HepG2 (cell line): Measurements from ENCODE around the gene MSANTD2. TPM values are rescaled to one million over a fixed set of nuclear protein-coding genes. Genes with fewer than 3 reads are reported as not detected.

Experiments
- ATAC-seq: fragments of 200-7000 bp; cut with Tn5 transposase; 3 replicates; pipeline ENCODE4 v1.9.1; 2020; ENCODE audit warnings: mild to moderate bottlenecking, moderate library complexity
- BruUV-seq: library from RNA; stranded (reverse); fragments of 400-500 nt; replicated peaks from 2 replicates; lab custom pipeline; 2021; lab: Mats Ljungman, UMichigan
- CTCF ChIA-PET: fragments of 300-600 bp; formaldehyde crosslinking; extraction: SDS; loops from one replicate; lab custom pipeline; 2021; ENCODE audit warnings: low total read pairs, inconsistent platforms, low intra/inter-chr PET ratio; lab: Yijun Ruan, JAX
- POLR2A ChIA-PET: fragments of 350-600 bp; sonication (Branson Sonifier 250); formaldehyde crosslinking; loops from one replicate; lab custom pipeline; 2020; ENCODE audit warnings: antibody characterized with exemption, inconsistent platforms; lab: Yijun Ruan, JAX
- DNase-seq: peaks from one replicate; pipeline ENCODE4 v3.0.0-alpha.2; 2015; ENCODE audit warnings: low spot score
- FAIRE-seq: peaks from 3 replicates; lab custom pipeline; 2011; peaks lifted over from hg19 to GRCh38; lab: Jason Lieb, UNC
- H2AFZ ChIP-seq: one replicate; pipeline ENCODE4 v1.6.1; 2011; ENCODE audit warnings: low read length, inconsistent platforms
- H3K27ac ChIP-seq: fragments of 300-600 bp; 3 replicates; pipeline ENCODE4 v1.8.0; 2011; ENCODE audit warnings: mixed run types, mild to moderate bottlenecking, mixed read lengths, low read length, inconsistent platforms; ENCODE audit not compliant: insufficient read depth; ENCODE audit errors: extremely low read length
- H3K27me3 ChIP-seq, 2 experiments: fragments of 200-600 bp in 1 of 2; 2 replicates in 1 of 2; 3 replicates in 1 of 2; pipeline versions ENCODE4 v1.6.0 to v1.8.0; 2011; ENCODE audit warnings: low read length in 2 of 2, mild to moderate bottlenecking in 2 of 2, moderate library complexity in 2 of 2, inconsistent platforms in 1 of 2; ENCODE audit not compliant: insufficient read depth in 2 of 2, control insufficient read depth in 1 of 2
- H3K36me3 ChIP-seq, 2 experiments: fragments of 200-600 bp in 1 of 2; replicated peaks in 1 of 2; 2 replicates in 1 of 2; 3 replicates in 1 of 2; pipeline versions ENCODE4 v1.5.1 to v1.8.0; 2011; ENCODE audit warnings: low read length in 2 of 2, inconsistent platforms in 1 of 2; ENCODE audit not compliant: insufficient read depth in 2 of 2, control insufficient read depth in 1 of 2
- H3K4me1 ChIP-seq: 2 replicates; pipeline ENCODE4 v1.5.1; 2012; ENCODE audit warnings: low read length, inconsistent platforms; ENCODE audit not compliant: insufficient read depth
- H3K4me2 ChIP-seq: 2 replicates; pipeline ENCODE4 v1.6.0; 2011; ENCODE audit warnings: low read depth, low read length, inconsistent platforms
- H3K4me3 ChIP-seq, 3 experiments: fragments of 200-600 bp in 1 of 3; sonication (generic), shearing (Covaris generic) in 1 of 3; replicated peaks in 1 of 3; 2 replicates each; pipeline ENCODE4 v1.5.1; 2011 to 2016; ENCODE audit warnings: low read length in 3 of 3, inconsistent platforms in 2 of 3, low read depth in 2 of 3, mild to moderate bottlenecking in 2 of 3, control low read depth in 1 of 3, mixed read lengths in 1 of 3; ENCODE audit not compliant: insufficient read depth in 1 of 3
- H3K79me2 ChIP-seq: one replicate; pipeline ENCODE4 v1.6.1; 2011; ENCODE audit warnings: low read length, inconsistent platforms; ENCODE audit not compliant: insufficient read depth
- H3K9ac ChIP-seq: 2 replicates; pipeline ENCODE4 v1.6.0; 2011; ENCODE audit warnings: mild to moderate bottlenecking, low read depth, low read length, inconsistent platforms; ENCODE audit not compliant: insufficient read depth
- H3K9me3 ChIP-seq: 2 replicates; pipeline ENCODE4 v1.5.1; 2012; ENCODE audit warnings: mild to moderate bottlenecking, low read length
- H4K20me1 ChIP-seq: 2 replicates; pipeline ENCODE4 v1.6.0; 2011; ENCODE audit warnings: inconsistent platforms, mild to moderate bottlenecking, low read length, moderate library complexity; ENCODE audit not compliant: insufficient read depth
- CCDC6 ChIP-seq: sonication (generic); formaldehyde crosslinking; IDR thresholded peaks from 2 replicates; pipeline ENCODE4 v1.8.1; 2022; ENCODE audit warnings: mild to moderate bottlenecking, missing genetic modification reagents, moderate library complexity
- DMAP1 ChIP-seq: IDR thresholded peaks from 2 replicates; pipeline ENCODE4 v1.6.1; 2016
- HES4 ChIP-seq: sonication (generic); formaldehyde crosslinking; IDR thresholded peaks from 2 replicates; pipeline ENCODE4 v1.9.0; 2021; ENCODE audit warnings: mild to moderate bottlenecking, missing genetic modification reagents, borderline replicate concordance
- ISL2 ChIP-seq: sonication (generic); formaldehyde crosslinking; IDR thresholded peaks from 2 replicates; pipeline ENCODE4 v1.5.0; 2020; ENCODE audit warnings: missing genetic modification reagents
- MAFK ChIP-seq, 2 experiments: IDR thresholded peaks in 1 of 2; conservative IDR thresholded peaks in 1 of 2; 2 replicates each; pipeline ENCODE4 v1.6.1; 2011; ENCODE audit warnings: improper control_type of control experiment in 2 of 2, low read length in 2 of 2
- PITX1 ChIP-seq: sonication (generic); formaldehyde crosslinking; IDR thresholded peaks from 2 replicates; pipeline ENCODE4 v1.5.1; 2020; ENCODE audit warnings: mild to moderate bottlenecking, missing genetic modification reagents
- SCMH1 ChIP-seq: sonication (generic); formaldehyde crosslinking; IDR thresholded peaks from 2 replicates; pipeline ENCODE4 v1.9.0; 2021; ENCODE audit warnings: missing genetic modification reagents, mild to moderate bottlenecking, borderline replicate concordance
- SP4 ChIP-seq: sonication (generic); formaldehyde crosslinking; IDR thresholded peaks from 2 replicates; pipeline ENCODE4 v1.8.1; 2023; ENCODE audit warnings: mild to moderate bottlenecking, missing genetic modification reagents
- SRY ChIP-seq: sonication (generic); formaldehyde crosslinking; IDR thresholded peaks from 2 replicates; pipeline ENCODE4 v1.8.0; 2022; ENCODE audit warnings: mild to moderate bottlenecking, missing genetic modification reagents
- STAT5B ChIP-seq: sonication (generic); formaldehyde crosslinking; IDR thresholded peaks from 2 replicates; pipeline ENCODE4 v1.4.0; 2020; ENCODE audit warnings: missing genetic modification reagents
- TCF7 ChIP-seq: sonication (generic); IDR thresholded peaks from 2 replicates; pipeline ENCODE4 v1.6.1; 2016; ENCODE audit warnings: antibody characterized with exemption, low read depth
- XRCC5 ChIP-seq: fragments of 200-400 bp; formaldehyde crosslinking; optimal IDR thresholded peaks from 2 replicates; pipeline ENCODE3; 2017; ENCODE audit warnings: mild to moderate bottlenecking, low read length
- ZBTB7B ChIP-seq: sonication (generic); formaldehyde crosslinking; IDR thresholded peaks from 2 replicates; pipeline ENCODE4 v1.4.0; 2020; ENCODE audit warnings: missing genetic modification reagents
- ZHX2 ChIP-seq, 2 experiments: sonication (generic) in 1 of 2; formaldehyde crosslinking in 1 of 2; IDR thresholded peaks; 2 replicates each; pipeline versions ENCODE4 v1.6.1 to v1.9.0; 2014 to 2022; ENCODE audit warnings: antibody characterized with exemption in 1 of 2, borderline replicate concordance in 1 of 2, inconsistent platforms in 1 of 2, low read depth in 1 of 2, missing genetic modification reagents in 1 of 2
- ZKSCAN5 ChIP-seq: sonication (generic); formaldehyde crosslinking; IDR thresholded peaks from 2 replicates; pipeline ENCODE4 v1.5.1; 2020; ENCODE audit warnings: mild to moderate bottlenecking, missing genetic modification reagents
- ZNF18 ChIP-seq: sonication (generic); formaldehyde crosslinking; IDR thresholded peaks from 2 replicates; pipeline ENCODE4 v1.8.0; 2022; ENCODE audit warnings: mild to moderate bottlenecking, missing genetic modification reagents; ENCODE audit not compliant: insufficient replicate concordance
- WGBS: methylation state at CpG from one replicate; pipeline ENCODE4 v1.1.6; 2017; ENCODE audit warnings: low lambda C conversion rate; 5-methylcytosine and 5-hydroxymethylcytosine counted together
- in situ Hi-C: cut with HindIII; loops from 2 replicates; pipeline ENCODE4 v1.10.0; 2017; ENCODE audit warnings: low pct_unique_long_range_greater_than_20kb; ENCODE audit not compliant: extremely low pct_ligation_motif_present
- intact Hi-C: fragments of 100-400 bp; cut with micrococcal nuclease; formaldehyde crosslinking; loops from one replicate; pipeline ENCODE4 v1.10.0; 2022; ENCODE audit not compliant: unreplicated experiment
- polyA plus RNA-seq, 8 experiments: library from polyadenylated mRNA; depleted of rRNA in 3 of 8; stranded (reverse) in 7 of 8; unstranded in 1 of 8; fragments of >200 nt; fragmentation: Illumina TruSeq in 4 of 8; extraction: Trizol in 4 of 8; gene quantifications; 2 replicates each; pipeline versions ENCODE4 v1.2.1 to v1.2.3, GENCODE V29; 2011 to 2016; ENCODE audit warnings: low read depth in 4 of 8, missing spikeins in 1 of 8, mixed read lengths in 1 of 8; ENCODE audit not compliant: insufficient read depth in 1 of 8
- total RNA-seq, 5 experiments: library from RNA; depleted of rRNA; stranded (reverse); fragments of >200 nt; fragmentation: Illumina TruSeq; extraction: Trizol; gene quantifications; 2 replicates each; pipeline ENCODE4 v1.2.3, GENCODE V29; 2016; ENCODE audit warnings: low read depth in 1 of 5

MSANTD2 gene
- total and polyA plus RNA-seq, 2 of the 13 experiments (the other 11 are each of a cell fraction or from before 2014, with no cell fraction given), result 8.7 to 10.1 TPM

- no peak for FAIRE-seq
- peak; percentile 41; the same call in 1 of the 2 replicates for TF ChIP-seq DMAP1 (CRISPR knock-in tag)
- no peak for TF ChIP-seq ZKSCAN5 (CRISPR knock-in tag)
- no peak for TF ChIP-seq TCF7
- no peak for TF ChIP-seq SP4
- peak; percentile 4; the same call in 1 of the 2 replicates for TF ChIP-seq ISL2 (CRISPR knock-in tag)
- TF ChIP-seq HES4 (CRISPR knock-in tag), result no peak
- TF ChIP-seq MAFK (conservative IDR thresholded peaks at IDR 0.05 in 1 of 2, IDR thresholded peaks at IDR 0.05 in 1 of 2; ENCODE audit: low read length in 2 of 2), result no peak
- 0 out of 2 replicates have a peak, but pooled peaks have one; percentile 57 for TF ChIP-seq CCDC6
- TF ChIP-seq SRY (CRISPR knock-in tag), result peak; percentile 5
- TF ChIP-seq STAT5B, result no peak
- no peak for TF ChIP-seq SCMH1 (CRISPR knock-in tag)
- TF ChIP-seq ZBTB7B (CRISPR knock-in tag), result 0 out of 2 replicates have a peak, but pooled peaks have one; percentile 33
- no peak for TF ChIP-seq ZHX2 (IDR thresholded peaks at IDR 0.05; ENCODE audit: low read depth)
- 0 out of 2 replicates have a peak, but pooled peaks have one; percentile 14 for TF ChIP-seq ZHX2 (CRISPR knock-in tag; IDR thresholded peaks at IDR 0.05; ENCODE audit: borderline replicate concordance)
- peak; percentile 2 for TF ChIP-seq XRCC5
- 0 out of 2 replicates have a peak, but pooled peaks have one; percentile 13 for TF ChIP-seq PITX1
- no peak for TF ChIP-seq ZNF18 (CRISPR knock-in tag)
Measured at GRCh38 chr11:124799348-124800225, 619 bp downstream of the MSANTD2 start.

More at GRCh38 chr11:124799348-124800225, 619 bp downstream of the MSANTD2 start:
- Histone ChIP-seq H3K4me3 (peak overlapping the region; percentile 94 to 96 (median 96)), H3K9ac (peak overlapping the region; percentile 88), H3K4me1 (peaks cover 46% of the 10 kb centered on the region), H3K79me2 (peaks cover 53% of the 10 kb centered on the region), H3K27ac (peak overlapping the region; percentile 88), H3K4me2 (peak overlapping the region; percentile 97), H3K27me3 (no peaks in the 10 kb centered on the region; a peak in 1 of 5 replicates), H4K20me1 (peaks cover 22% of the 10 kb centered on the region), H2AFZ (no peak overlapping the region), H3K36me3 (no peaks in the 10 kb centered on the region), H3K9me3 (no peaks in the 10 kb centered on the region)
- ChIA-PET POLR2A (interaction anchor here (0.6 to 2.7 kb wide), 16 partner anchors 14 to 177 kb away, joined by 3 to 14 read pairs (median 4); partner anchors contain the start of genes SIAE, SPA17 and TBRG1), CTCF (no interaction called here)
- intact Hi-C loops, result loop anchor here (2.0 to 10.0 kb wide), 2 partner anchors 37 to 55 kb away; no protein-coding TSS in a partner anchor
- in situ Hi-C loops, result no loop called here
- WGBS, result 1% methylated on average over 25 of the region's 83 CpGs
- ATAC-seq (peak; percentile 64), DNase-seq (no peak)
- no TSS peak for BruUV-seq
